NCI-H446 treated with DMSO at 0.1 percent for 48 hours (cell line): ENCODE results near the gene PPWD1.

Experiments
- DNase-seq: peaks from one replicate; lab custom pipeline; 2025; lab: John Stamatoyannopoulos, UW

The PPWD1 gene

DNA sequence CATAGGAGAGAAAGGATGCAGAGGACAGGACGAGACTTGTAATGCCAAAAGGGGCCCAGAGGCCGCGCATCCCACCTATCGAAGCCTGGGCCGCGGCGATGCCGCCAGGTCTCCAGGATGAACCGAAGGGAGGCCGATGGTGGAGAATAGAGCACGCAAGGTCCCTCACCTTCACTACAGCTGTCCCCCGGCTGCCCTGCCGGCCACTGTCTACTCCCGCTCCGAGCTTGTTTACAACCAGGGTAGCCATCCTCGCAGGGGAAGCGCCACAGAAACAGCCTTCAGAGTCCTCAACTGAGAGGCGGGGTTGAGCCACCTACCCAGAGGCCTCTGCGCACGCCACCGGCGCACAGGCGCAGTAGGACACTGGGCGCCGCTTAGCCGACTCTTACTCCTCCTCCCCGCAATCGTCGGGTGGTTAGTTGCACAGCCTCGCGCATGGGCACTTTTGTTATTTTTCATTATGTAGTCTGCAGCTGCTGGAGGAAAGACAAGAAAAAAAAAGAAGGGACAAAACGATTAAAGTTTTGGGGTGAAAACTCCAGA, 61.0 kb downstream of the PPWD1 start, which contains the start of gene TRIM23:
TRIM23 (minus strand) TSS at position 309 of the 546 bp plus-strand sequence; CDS start at position 250, 59 bp downstream.
- DNase-seq, result peak; percentile 89

- peak; percentile 89 for DNase-seq
Measured at GRCh38 chr5:65624571-65625555, 61.8 kb downstream of the PPWD1 start, which contains the start of the genes SHLD3 and TRAPPC13. SHLD3 (plus strand) TSS chr5:65625027; CDS start chr5:65629588, 4,561 bp downstream. TRAPPC13 (plus strand) TSS chr5:65625027; CDS start chr5:65625061, 34 bp downstream.

DNA sequence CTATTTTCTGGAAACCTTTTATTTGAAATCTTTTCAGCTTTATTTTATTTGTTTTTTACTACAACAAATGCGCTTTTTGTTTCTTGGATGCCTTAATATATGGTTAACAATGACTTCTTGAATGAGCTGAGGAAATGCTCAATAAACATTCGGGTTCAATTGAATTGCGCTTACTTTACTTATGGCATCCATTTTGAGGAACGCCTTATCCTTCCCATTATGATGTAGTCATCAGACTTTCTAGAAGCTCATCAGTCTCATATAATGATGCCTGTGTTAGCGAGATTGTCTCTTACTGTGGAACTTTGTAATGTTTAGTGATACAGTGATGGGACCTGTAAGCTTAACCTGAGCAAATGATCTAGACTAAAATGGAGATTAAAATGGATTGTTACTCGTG, 62.6 kb downstream of the PPWD1 start:
- no peak for DNase-seq

DNA sequence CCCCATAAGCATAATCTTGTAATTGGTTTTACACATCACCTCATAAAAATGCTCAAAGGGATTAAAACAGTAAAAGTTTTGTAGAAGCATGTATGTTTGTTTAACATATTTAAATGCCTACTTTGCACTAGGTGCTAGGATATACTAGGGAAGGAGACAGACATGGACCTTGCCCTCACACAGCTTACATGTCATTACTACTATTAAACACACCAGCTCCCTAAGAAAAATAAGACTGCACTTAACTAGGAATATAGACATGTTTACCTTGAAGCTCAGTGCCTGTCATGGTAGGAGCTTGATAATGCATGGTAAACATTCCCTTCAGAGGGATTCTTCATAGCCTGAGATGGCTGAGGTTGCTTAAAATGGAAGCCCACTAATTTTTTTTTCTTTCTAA, 67.9 kb downstream of the PPWD1 start:
- DNase-seq, result no peak
